HG03280 (cell line): ENCODE measurements around the gene NAP1L4.

Source experiments
- ATAC-seq: cut with Tn5 transposase; IDR thresholded peaks from one replicate; pipeline ENCODE4 v1.9.1; 2021; ENCODE audit warnings: mild to moderate bottlenecking, moderate library complexity; ENCODE audit not compliant: unreplicated experiment

Gene NAP1L4

DNA sequence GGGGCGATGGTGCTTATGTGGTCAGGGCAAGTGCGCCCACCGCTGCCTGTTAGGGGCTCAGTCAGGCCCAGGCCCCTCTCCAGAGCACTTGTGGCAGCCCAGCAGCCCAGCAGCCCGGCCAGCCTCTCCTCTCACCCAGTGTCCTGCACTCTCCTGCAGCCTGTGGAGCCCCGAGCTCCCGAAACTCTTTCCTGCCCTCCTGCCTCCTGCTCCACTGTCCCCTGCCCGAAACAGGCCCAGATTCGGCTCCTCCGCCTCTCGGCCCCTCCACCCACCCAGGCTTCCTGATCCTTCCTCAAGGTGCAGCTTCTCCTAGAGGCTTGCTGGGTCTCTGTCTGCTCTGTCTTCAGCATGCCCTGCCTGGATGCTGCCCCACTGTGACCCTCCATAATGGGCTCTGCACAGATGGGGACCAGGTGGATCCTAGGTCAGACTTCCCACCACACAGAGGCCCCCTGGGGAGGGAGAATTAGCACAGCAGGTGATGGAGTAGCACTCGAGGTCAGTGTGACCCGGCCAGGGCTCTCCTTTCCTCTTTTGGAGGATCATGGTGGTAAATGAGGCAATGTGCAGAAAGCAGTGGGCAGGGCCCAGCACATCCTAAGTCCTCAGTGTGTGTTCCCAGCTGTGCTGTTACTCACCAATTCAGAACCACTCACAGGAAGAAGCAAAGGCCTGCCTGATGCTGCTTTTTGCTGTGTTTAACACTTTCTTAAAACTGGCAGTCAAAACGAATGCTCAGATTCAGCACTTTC is 18.6 kb upstream of the NAP1L4 start:
- ATAC-seq: no peak

DNA sequence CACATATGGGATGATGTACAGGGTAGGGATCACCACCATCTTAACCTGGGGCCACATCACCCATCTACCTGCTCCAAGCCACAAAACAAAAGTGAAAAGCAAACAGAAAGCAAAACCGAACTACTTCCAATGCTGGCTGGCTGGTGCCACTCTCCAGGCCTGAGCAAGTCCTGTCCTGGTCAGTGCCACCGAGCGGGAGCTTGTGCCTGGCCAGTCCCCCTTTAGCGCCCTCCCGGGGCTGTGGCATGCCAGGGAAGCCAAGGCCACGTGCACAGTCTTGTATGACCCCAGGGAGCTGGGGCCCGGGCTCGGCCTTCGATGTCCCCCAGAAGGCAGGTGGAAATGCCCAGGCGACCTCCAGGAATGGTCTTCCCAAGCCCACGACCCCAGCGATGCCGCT is 17.9 kb upstream of the NAP1L4 start:
- no peak for ATAC-seq

DNA sequence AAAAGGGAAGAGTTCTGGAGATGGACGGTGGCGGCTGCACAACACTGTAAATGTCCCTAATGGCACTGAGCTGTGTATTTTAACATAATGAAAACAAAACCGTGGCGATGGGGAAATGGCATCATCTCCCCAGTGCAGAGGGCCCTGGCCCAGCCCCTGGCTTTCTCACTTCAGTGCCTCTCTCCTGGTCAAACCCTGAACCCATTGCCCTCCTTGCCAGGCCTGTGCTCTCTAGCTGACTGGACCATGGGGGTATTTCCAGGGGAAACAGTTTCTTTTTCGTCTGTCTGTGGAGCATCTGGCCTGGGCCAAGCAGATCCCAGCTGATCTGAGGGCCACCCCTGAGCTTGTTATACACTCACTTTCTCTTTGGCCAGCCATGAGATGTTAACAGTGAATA is 17.4 kb upstream of the NAP1L4 start:
- no peak for ATAC-seq

DNA sequence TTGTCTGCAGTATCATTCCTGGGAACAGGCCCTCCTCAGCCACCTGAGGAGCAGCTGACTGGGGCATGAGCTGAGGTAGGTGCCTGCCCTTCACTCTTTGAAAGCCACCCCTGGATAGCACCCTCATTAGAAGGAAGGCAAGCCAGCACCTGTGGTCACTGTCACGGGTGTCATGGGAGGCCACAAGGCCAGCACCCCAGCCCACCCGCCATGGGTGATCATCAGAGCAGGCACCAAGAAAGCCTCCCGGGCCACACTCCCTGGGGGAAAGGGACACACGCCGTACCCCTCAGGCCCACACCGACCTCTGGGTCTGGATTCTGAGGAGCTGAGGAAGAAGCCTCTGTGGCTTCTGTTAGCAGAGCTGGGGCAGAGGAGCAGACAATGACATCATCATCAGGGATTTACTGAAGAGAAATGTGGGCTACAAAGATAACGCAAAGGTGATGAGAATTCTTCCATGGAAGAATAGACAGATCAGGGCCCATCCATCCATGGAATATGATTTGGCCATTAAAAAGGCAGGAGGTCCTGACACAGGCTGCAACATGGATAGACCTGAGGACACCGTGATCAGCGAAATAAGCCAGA is 16.7 kb upstream of the NAP1L4 start:
- no peak for ATAC-seq

DNA sequence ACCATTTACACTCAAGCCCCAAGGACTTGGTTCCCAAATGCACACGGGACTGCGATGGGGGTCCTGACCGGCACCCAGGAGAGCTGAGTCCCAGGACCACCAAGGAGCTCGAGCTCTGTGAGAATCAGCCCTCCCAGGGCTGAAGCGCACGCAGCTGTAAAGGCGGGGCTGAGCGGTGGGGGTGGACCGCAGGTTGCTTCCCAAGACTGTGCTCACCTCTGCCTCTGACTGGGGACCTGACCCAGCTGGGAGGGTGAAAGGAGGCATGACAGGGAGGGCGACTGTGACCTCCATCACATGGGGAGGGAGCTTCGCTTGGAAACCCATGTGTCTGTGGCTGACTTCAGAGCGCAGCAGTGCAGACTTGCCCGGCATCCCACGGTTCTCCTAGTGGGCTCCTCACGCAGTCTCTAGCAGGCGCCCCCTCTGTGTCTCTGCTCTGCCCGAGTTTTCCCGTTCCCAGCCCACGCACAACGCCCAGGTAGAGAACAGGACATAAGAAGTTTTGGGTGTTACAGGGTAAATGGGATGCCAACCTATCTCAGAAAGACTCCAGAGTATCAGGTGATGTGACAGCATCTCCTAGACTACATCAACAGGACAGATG is 15.4 kb upstream of the NAP1L4 start:
- no peak for ATAC-seq

DNA sequence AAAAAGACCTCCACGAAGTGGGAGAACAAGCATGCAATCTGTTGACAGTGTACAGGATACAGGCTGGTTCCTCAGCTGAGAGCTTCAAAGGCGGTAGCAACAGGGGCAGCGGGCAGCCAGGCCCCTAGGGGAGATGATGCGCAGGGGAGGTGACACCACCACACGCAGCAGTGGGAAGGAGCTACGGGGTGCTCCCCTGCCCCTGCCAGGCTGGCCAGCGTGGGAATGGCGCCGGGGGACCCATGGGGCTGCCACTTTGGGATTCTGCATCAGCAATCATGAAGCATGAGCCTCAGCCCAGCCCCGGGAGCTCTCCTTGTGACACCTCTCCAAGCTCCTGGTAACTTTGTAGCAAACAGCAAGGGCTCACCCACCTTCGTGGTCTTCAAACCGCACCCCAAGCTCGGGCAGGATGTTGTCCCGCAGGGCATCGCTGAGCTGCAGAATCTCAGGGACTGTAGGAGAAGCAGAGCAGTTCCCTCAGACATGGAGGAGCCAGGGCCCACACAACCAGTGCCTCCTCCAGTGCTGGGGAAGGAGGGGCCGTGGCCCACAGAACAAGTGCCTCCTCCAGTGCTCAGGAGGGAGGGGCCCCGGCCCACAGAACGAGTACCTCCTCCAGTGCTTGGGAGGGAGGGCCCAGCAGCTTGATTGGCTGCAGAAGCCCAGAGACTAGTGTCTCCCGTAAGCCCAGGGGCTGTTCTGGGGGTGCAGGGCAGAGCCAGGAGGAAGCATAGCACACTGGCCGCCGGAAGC is 14.6 kb upstream of the NAP1L4 start:
- no peak for ATAC-seq

DNA sequence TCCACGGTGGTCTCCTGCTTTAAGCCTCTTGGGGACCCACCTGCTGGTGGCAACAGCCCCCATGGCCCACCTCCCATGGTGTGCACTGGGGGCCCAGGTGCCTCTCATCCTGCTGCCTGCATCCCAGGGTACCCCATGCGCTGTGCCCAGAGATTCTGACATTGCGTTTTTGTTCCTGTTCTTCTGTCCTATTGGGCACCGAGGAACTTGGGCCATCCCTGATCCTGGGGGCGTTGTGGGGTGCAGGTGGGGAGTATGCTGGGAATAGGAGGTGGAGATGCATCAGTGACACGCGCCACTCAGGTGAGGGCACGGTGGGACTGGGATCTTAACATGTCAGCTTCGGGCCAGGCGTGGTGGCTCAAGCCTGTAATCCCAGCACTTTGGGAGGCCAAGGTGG is 12.4 kb upstream of the NAP1L4 start:
- no peak for ATAC-seq

DNA sequence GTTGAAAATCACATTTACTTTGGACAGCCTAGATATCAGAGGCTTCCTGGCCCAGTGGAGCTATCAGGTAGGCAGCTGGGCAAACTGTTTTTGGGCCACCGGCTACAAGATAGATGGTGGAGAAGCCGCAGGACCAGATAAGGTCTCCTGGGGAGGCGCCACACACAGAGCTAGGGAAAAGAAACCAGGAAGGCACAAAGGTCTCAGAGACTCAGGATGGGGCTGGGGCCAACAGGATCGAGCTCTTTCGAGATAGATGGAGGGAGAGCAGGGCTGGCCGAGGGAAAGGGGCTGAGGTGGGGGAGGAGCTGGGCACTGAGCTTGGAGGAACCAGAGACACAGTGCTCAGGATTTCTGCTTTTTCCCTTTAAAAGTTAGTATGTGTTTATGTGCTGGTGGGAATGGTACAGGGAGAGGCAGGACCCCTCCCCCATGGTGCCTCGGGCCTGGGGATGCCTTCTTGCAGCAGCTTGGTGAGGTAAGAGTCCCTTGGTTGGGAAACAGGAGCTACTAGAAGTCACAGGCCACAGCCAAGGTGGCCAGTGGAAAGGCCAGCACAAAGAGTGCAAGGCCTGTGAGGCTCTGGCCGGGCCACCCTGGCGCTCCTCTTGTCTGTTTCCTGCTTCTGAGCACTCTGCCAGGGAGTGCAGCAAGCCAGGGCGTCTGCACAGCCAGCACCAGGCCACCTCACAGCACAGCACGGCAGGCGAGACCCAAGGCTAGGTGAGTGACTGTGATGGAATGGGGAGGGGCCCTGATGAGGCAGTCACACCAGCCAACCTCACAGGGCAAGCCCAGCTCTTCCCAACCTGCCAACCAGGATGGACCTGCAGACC is 11.5 kb upstream of the NAP1L4 start:
- ATAC-seq: no peak

DNA sequence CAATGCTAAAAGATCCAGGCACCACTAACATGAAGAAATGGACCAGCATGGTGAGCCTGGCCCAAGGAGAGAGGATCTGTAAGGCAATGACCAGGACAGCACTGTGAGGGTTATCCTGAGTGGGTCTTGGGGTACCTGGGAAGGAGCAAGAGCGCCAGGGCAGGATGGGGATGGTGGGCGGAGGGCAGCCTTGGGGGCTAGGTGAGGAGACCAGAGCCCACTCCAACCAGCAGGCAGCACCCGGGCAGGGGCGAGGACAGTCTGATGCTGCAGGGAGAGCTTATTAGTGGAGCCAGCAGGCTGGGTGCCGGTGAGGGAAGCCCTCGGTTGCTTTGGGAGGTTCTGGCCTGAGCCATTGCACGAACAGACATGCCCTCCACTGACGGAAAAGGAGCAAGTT is 10.7 kb upstream of the NAP1L4 start:
- no peak for ATAC-seq

DNA sequence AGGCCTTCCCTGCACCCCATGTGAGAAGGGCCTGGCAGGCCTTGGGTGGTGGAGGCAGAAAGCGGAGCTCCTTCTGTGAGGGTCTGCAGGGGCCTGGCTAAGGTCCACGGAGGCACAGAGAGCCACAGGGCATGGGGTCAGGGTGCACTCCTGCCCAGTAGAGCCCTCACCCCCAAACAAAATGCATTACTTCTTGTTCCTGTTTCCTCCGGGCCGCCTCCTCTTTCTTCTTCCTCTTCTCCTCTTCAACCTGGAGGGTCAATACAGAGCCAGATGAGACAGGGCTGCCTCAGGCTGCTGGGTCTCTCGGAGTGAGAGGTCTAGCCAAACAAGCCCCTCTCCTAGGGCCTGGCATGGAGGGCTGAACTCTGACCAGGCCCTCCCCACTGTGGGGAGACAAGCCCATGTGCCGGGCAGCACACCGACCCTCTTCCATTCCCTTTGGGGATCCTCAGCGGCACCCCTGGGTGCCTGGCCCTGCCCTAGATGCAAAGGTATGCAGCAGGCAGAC is 10.3 kb upstream of the NAP1L4 start:
- no peak for ATAC-seq

DNA sequence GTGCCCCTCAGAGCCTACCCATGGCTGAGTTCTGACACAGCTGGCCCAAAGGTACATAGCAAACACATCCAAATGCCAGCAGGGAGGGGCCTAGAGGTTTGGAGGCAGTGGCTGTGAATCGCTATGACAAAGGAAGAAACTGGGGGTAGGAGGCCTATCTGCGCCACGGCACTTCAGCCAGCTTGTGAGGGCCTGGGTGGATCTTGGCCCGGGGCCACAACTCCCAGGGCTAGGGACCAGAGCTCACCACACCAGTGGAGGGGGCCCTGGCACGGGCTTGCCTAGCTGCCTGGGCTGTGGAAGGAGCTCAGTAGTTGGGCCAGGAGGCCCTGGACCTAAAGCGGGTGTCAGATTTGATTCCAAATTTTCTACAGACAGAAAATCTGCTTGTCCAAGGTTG is 9.4 kb upstream of the NAP1L4 start:
- ATAC-seq: no peak

DNA sequence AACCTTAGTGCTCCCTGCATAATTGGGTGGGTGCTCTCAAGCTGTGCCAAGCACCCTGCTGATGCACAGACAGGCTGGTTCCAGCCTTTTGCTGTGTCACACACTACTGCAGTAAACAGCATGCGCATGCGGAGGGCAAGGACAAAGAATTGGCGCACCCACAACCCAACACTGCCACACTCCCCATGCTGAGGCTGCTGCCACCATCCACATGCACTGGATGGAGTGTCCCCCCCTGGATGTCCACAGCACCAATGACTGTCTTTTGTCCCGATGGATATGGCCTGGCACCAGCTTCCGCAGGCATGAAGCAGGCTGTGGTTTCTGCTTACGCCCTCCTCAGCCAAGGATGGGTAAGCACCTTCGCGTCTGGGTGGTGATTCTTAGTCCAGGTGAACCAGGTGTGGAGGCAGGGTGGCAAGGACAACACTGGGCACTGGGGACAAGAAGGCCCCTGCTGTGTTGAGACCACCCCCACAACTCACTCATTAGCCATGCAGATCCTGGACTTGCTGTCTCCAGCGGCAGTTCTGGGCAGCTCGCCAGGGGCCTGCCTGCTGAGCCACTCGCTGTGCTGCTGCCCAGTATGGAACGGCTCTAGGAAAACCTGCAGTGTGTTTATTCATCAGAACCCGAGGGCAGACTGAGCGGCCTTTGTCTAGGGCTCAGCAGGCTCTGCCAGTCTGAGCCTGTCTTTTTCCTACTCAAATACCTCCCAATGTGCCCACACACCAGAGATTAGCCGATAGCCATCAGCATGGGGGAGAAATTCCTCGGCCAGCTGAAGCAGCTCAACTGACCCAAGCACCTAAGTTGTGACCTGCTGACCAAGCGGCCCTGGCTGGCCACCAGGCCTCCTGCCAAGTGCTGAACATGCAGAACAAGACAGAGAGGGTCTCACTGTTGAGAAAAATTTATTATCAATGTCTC is 8.2 kb upstream of the NAP1L4 start:
- ATAC-seq: no peak

DNA sequence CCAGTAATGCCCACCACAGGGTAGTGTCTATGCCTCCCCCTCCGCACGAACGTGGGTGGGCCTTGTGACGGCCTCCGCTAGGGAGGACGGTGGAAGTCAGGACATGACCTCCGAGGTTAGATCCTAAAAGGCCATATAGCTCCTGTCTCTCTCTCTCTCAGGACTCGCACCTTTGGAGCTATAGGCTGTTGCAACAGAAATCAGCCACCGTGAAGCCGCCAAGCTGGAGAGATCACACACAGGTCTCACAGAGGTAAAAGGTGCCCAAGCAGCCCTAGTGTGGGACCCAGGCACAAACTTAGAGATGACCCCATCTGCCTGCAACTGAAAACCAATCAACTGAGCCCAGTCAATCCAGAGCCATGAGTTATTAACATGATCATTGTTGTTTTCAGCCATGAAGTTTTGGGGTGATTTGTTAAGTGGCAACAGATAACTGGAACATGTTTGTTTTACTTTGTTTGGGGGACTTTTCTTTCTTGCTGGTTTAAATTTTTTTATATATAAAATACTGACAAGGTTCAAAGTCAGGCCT is 7.4 kb upstream of the NAP1L4 start:
- ATAC-seq: no peak

DNA sequence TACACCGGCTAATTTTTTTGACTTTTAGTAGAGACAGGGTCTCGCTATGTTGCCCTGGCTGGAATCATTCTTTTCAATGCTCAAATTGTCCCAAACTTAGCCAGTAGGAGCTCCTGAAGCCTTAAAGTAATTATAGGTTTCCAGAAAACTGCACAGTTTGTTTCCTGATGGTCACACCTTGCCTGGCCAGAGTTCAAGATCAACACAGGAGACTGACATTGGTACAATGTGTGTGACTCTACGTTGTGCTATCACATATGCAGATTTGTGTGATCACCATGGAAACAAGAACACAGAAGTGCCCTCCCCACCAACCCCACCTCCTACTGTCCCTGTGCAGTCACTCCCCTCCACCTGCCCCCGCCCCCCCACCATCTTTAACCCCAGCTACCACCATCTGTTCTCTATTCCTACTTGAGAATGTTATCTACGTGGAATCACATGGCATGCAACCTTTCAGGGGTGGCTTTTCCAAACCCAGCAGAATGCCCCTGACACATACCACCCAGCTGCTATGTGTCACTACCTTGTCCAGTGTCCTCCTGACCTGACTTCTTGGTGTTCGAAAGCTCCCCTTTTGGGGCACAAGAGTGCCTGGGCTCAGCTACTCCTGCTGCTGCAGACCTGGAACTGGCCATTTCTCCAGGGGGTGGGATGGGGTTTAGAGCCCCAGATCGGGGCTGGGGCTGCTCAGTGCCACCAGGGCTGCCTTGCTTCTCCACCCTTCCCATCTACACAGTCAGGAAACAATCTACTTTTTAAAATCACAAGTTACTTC is 6.1 kb upstream of the NAP1L4 start:
- ATAC-seq: no peak

DNA sequence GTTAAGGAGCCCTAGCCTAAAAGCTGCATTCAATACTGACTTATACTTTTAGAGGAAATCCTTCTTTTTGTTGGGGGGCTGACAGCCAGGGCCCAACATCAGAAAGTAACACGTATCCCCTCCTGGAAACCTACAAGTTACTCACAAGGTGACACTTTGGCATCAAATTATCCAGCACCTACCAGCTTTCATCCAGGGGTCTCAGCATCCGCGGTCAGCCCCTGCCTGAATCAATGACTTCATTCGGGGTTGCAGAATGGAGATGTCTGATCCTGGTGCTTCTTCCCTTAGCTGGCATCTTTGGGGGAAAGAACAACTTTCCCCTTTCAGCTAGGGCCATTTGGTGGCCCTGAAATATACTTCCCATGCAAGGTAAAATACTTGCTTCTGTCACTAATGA is 5.3 kb upstream of the NAP1L4 start:
- no peak for ATAC-seq

DNA sequence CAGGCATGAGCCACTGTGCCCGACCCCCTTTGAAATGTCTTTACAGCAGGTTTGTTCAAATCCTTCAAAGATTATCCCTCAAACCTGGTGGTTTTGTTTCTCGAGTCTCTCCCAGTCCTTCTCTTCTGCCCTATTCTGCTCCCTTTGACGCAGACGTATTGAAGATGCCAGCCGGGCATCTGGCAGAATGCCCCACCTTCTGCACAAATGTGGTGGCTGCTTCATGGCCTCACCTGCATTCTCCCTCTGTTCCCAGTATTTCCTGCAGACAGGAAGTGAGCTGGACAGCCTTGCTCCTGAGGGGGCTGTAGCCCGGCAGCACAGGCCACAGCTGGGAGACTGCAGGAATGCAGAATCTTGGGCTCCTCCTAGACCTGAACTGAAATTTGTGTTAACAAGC is 4.8 kb upstream of the NAP1L4 start:
- no peak for ATAC-seq

DNA sequence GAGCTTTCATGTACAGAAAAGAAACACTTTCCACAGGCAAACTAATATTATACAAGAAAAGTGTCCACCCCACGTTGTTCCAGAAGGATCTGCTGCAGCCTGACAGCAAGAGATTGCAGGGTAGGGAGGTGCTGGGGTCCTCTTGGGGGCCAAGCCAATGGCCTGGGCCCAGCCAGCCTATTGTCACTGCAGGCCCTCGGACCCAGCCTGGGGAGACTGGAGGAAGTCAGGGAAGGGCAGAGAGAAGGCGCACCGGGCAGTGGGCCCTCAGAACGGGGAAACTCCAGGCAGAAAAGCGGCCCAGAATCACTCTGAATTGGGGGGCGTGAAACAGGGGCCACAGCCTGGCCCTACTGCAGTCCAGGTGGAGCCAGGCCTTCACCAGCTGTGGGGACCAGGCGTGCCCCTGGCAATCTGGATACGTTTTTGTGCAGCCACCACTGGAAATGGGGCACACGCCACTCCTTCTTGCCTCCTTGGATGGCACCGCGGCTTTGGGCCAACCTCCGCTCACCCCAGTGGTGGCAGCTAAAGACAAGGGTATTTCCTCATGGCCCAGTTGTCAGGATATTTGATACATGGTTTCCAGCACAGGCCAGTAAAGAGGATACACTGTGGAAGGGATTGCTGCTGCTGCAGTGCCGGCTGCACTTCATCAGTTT is 3.9 kb upstream of the NAP1L4 start:
- ATAC-seq: no peak

DNA sequence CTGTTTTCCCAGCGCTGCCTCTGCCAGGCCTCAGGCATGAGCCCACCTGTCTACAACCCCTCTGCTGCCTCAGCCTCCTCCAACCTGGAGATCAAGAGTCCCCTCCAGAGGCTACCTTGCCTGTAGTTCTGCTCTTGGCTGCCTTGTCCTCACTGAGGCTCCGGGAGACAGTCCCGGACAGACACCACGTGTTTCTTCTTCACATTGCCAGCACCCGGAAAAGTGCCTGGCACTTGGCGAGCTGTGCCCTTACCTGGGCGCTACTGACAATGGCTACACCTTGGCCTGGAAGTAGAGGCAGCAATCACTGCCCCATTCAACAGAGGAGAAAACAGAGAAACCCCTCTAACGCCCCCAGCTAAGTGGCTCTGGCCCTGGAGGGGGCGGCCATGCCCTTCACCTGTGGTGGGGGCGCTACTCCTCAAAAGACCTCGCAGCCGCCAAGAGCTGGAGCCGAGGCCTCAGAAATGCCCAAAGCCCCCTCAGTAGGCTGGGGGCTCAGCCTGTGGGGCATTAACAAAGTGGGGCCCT is 3.0 kb upstream of the NAP1L4 start:
- ATAC-seq: no peak
